NCI-H1436 (cell line): Measurements from ENCODE around the gene SLX9.

ENCODE experiments used
- DNase-seq: peaks from one replicate; lab custom pipeline; 2025; lab: John Stamatoyannopoulos, UW

Gene SLX9

GRCh38 chr21:44947930-44948331 lies 8.1 kb downstream of the SLX9 start:
- no peak for DNase-seq

- DNase-seq: no peak
These were observed 8.7 kb downstream of the SLX9 start for GRCh38 chr21:44948426-44949120.

DNA sequence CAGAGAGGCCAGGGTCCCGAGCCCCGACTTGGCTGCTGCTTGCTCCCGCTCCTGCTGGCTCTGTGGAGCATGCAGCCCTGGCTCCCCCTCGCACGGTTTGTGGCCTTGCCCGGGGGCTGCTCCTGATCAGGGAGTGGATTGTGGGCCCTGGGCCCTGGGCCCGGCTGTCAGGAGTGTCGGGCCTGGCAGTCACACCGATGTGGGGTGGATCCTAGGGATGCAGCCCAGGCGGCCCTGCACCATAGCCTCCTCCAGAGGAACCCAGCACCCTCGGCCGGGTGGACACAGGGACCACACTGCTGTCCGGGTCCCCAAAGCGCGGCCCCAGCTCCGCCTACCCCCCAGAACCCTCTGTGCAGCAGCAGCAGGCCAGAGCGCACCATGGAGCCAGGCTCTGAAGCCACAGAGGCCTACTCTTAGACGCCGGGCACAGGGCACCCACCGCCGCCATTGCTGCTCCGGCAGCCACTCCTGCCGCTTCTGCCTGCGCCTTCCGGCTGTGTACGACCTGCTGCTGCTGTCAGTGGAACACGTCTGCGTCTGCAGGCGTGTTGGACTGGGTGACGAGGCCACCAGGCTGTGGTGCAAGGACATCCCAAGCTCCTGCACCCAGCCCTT lies 9.4 kb downstream of the SLX9 start:
- no peak for DNase-seq

GRCh38 chr21:44949779-44950198 lies 10.0 kb downstream of the SLX9 start:
- DNase-seq: no peak

DNA sequence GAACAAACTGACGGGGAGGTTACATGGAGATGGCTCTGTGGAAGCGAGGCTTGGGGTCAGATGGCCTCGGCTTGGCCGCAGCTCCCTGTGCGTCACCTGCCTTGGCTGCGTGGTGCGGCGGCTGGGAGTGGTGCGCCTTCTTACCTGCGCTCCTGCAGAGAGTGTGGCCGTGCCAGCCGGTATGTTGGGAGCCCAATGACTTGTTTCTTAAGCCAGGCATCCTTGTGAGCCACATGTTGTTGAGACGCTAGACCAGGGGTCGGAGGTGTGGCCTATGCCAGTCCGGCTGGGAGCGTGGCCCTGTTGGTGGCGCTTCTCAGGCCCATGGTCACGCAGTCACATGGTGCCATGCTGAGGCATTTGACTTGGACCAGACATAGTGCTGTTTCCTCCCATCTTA lies 10.5 kb downstream of the SLX9 start:
- DNase-seq: no peak

DNA sequence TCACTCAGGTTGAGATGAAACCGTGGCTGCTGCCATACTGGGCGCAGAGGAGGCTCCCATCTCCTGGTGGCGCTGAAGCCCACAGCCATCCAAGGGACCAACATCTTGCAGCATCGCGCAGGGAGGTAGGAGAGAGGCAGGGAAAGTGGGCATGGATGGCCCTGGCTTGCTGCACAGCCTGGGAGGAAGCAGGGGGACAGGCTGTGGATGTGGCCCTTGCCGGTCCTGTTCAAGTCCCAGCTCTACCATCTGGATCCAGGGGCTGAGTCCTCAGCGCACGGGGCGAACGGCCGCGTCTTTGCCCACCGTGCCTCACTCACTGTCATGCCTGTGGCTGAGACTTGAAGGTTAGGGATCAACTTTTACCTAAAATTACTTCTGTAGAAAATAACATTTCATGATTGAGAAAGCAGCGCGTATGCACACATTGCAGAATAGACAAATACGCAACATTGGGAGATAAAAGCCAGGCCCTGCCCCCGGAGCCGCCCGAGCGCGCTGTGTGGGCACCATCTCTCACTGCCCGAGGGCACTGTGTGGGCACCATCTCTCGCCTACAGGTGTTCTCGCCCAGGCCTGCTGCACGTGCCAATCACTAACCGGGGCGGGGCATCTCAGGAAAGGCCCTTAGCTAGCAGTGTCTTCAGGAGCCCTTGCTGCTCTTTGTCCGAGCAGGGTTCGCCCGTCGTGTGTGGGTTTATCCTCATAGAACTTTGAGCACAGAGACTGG lies 11.5 kb downstream of the SLX9 start:
- DNase-seq: no peak

DNA sequence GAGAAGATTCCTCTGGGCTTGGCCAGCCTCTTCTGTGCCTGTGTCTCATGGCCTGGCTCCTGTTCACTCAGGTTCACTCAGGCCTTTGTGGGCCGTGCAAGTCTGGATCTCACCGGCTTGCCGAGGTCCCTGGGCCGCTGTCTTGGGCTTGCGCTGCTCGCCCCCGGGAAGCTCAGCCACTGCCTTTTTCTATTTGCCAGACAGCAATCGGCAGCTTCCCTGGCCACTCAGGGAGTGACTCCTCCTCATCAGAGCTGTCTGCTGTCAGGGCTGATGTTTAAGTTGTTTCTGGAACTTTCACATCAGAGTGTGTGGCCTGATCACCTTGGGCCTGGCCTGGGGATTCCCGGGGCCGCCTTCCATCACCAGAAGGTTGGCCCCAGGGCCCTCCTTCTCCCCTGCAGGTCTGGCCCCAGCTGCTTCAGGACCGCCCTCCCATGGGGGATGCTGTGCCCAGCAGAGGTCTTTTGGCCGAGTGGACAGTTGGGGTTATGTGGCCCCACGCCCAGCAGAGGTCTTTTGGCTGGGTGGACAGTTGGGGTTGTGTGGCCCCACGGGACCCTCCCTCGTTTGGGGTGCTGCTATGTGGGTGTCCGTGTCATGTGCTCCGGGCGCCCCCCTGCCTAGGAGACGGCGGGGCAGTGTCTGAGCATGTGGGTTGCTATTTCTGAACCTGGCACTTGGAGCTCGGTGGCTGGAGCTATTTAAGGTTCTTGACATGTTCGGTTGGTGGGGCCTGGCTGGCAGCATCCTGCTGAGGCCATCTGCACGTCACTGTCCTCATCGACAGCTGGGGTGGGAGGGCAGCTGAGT lies 12.5 kb downstream of the SLX9 start:
- no peak for DNase-seq

GRCh38 chr21:44952929-44953627 lies 13.2 kb downstream of the SLX9 start:
- DNase-seq: no peak

GRCh38 chr21:44953628-44954021 lies 13.8 kb downstream of the SLX9 start:
- no peak for DNase-seq

DNA sequence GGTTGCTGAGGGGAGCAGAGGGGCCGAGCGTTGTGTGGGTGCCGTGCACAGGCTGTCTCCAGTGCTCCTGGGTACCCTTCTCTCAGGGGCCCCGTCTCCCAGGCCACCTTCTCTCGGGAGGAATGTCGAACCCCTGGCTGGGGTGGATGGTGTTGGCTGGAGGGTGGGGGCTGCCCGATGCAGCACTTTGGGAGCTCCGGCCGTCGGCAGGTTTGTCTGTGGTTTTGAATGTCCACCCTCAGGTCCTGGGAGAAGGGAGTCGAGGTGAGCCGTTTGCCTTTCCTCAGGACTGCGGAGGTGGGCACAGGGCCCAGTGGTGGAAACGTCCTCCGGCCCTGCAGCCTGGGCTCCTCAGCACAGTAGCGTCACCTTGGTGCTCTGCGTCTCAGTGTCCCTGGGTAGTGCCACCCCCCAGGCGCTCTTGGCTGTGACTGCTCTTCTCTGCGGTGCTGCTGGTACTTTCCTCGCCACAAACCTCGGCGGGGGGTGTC lies 14.5 kb downstream of the SLX9 start:
- DNase-seq: no peak

DNA sequence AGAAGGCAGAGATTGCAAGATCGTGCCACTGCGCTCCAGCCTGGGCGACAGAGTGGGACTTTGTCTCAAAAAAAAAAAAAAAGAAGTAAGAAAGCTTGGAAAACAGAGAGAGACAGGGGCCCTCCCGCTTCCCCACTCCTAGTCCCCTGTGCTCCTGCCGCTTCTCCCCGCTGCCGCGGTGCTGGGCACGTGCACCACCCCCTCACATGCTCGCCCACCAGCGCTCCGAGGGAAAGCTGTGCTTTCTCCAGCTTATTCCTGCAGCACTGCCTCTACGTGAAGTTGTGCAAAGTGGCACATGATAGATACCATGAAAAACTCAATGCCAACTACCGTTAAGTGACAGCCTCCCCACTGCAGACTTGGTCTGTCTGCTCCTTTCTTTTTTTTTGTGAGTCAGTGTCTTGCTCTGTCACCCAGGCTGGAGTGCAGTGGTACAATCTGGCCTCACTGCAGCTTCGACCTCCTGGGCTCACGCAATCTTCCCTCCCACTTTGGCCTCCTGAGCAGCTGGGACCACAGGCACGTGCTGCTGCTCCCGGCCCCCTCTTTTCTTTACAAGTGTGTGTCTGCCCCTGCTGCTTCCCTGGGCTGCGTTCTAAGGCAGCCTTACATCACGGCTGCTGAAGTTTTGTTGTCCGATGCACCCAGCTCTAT lies 15.4 kb downstream of the SLX9 start:
- no peak for DNase-seq

- no peak for DNase-seq
These were observed 16.0 kb downstream of the SLX9 start for GRCh38 chr21:44955798-44956175.

DNA sequence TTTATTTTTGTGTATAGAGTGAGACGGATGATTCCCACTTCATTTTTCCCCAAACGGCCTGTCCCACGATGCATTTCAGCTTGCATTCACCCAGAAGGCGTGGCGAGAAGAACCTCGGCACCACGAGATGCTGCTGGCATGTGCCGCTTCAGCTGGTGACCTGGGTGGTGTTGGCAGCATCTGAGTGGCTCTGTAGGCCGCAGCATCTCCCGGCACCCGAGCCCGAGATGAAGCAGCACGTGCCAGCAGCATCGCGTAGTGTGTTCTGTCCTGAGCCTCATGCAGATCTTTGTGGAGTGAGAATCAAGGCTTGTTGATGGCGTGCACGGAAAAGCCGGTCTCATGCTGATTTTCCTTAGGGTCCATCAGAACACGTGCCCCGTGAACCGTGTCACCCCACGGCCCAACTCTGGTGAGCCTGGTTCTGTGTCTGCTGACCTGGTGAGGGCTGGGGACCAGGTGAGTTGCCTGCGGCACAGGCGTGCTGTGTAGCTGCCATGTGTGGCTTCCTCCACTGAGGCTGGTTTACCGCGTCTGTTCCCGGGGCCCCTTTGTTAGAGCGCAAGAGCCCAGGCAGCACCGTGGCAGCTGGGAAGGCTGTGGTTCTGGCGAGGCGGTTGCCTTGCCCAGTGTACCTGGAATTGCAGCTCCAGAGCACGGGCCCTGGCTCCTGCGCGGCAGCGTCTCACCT lies 16.7 kb downstream of the SLX9 start:
- DNase-seq: no peak

- DNase-seq: no peak
These were observed 17.4 kb downstream of the SLX9 start for GRCh38 chr21:44957047-44957831.

GRCh38 chr21:44957901-44958451 lies 18.1 kb downstream of the SLX9 start:
- no peak for DNase-seq

DNA sequence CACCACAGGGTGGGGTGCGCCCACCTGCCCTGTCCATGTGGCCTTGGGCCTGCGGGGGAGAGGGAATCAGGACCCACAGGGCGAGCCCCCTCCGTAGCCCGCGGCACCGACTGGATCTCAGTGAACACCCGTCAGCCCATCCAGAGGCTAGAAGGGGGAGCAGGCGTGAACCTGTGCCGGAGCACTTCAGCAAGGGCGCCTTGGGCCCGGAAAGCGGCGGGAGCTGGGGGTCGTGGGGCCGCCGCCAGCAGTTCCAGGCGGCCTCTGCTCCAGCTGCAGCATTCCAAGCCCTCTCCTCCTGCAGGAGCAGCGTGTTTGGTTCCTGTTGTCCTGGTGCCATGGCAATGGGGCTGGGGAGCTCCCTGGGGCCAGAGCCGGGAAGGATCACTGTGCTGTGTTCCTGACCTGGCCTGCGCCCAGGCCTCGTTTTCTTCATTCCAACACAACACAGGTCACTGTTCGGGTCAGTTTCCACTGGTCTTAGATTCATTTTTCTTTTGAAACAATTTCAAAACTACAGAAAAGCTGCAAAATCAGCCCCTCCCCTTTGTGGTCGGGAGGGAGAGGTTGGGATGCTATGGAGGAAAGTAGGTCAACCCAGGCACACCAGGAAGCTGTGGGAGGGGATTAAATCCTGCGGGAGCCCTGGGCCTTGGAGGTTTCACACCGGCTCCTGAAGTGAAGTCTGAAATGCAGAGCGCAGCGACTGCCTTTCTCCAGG lies 18.8 kb downstream of the SLX9 start:
- no peak for DNase-seq

- DNase-seq: no peak
These were observed 19.7 kb downstream of the SLX9 start for GRCh38 chr21:44959376-44960091.
